Epithelial cell of proximal tubule (primary cell): ENCODE data around the gene FXYD2. TPM values are rescaled to one million over a fixed set of nuclear protein-coding genes. Genes with fewer than 3 reads are reported as not detected.

Experiments used
- DNase-seq: peaks from one replicate; pipeline ENCODE4 v3.0.0-alpha.2; 2011; ENCODE audit warnings: low read depth
- H3K4me3 ChIP-seq: 2 replicates; pipeline ENCODE4 v1.5.1; 2011; ENCODE audit warnings: low read depth, mild to moderate bottlenecking, low read length
- total RNA-seq: library from RNA; depleted of rRNA; stranded (reverse); fragments of >200 nt; gene quantifications from 2 replicates; pipeline ENCODE4 v1.2.3, GENCODE V29; 2015
- TF ChIP-seq, protein P1 (sequence below): conservative IDR thresholded peaks from 2 replicates; pipeline ENCODE4 v1.5.1; 2012; ENCODE audit warnings: low read depth, mild to moderate bottlenecking, low read length

FXYD2 gene
- total RNA-seq, 1 donor from 2014 or later = 286 TPM

DNA sequence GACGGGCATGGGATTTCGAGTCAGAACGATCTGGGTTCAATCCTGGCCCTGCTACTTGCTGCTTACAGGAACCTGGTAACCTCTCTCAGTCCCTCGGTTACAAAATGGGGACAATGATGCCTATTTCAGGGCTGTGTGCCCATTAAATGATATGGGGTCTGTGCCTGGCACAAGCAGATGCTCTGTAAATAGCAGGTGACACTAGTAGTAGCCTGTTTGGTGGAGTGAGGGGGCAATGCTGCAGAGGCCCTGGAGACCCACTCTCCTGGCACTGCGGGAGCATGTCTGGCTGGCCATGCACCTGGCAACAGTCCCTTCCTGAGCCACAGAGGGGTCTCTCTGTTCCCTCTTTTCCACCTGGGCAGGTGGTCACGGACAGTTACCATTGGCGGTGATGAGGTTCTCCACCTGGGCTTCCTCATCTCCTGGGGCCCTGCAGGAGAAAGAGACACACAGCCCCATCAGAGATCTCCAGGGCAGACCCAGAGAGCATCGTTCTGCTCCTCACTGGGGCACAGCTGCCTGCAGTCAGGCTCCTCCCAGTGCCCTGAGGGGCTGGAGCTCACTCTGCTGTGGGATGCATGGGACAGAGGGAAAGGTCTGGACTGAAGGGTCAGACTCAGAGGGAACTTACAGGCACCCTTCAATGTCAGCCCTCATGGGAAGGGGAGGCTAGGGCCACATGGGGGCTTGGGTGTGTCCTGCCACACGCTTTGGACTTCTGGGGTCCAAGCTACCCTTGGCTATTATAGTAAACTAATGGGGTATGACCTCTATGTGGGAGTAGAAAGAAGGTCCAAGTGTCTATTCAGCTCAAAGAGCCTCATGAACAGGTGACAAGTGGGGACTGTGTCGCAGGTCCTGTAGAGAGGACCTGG, 15.6 kb upstream of the FXYD2 start:
- TF ChIP-seq, protein P1, sequence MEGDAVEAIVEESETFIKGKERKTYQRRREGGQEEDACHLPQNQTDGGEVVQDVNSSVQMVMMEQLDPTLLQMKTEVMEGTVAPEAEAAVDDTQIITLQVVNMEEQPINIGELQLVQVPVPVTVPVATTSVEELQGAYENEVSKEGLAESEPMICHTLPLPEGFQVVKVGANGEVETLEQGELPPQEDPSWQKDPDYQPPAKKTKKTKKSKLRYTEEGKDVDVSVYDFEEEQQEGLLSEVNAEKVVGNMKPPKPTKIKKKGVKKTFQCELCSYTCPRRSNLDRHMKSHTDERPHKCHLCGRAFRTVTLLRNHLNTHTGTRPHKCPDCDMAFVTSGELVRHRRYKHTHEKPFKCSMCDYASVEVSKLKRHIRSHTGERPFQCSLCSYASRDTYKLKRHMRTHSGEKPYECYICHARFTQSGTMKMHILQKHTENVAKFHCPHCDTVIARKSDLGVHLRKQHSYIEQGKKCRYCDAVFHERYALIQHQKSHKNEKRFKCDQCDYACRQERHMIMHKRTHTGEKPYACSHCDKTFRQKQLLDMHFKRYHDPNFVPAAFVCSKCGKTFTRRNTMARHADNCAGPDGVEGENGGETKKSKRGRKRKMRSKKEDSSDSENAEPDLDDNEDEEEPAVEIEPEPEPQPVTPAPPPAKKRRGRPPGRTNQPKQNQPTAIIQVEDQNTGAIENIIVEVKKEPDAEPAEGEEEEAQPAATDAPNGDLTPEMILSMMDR = no peak
- H3K4me3 ChIP-seq = no peak overlapping the region
- DNase-seq = no peak

DNA sequence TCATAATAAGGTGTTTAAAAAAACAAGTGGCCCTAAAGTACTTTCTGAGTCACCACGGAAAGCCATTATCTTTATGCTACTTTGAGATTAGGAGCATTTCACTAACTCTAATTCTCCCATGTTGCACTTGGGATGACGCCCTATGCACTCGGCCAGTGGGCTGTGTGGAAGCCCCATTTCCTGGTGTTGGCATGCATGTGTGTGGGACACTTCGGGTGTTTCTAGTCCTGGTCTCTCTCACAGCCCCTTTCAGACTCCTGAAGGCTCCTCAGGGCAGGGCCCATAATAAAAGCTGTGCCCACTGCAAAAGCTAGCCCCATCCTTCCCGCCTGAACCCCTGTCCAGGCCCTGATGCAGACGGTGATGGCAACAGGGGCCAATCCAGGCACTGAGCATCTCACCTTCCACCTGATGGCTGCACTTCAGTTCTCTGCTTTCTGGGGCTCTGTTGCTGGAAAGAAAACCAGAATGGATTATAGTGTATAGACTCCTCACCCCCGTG, 14.9 kb upstream of the FXYD2 start:
- TF ChIP-seq, protein P1 = no peak
- no peak overlapping the region for H3K4me3 ChIP-seq
- no peak for DNase-seq

DNA sequence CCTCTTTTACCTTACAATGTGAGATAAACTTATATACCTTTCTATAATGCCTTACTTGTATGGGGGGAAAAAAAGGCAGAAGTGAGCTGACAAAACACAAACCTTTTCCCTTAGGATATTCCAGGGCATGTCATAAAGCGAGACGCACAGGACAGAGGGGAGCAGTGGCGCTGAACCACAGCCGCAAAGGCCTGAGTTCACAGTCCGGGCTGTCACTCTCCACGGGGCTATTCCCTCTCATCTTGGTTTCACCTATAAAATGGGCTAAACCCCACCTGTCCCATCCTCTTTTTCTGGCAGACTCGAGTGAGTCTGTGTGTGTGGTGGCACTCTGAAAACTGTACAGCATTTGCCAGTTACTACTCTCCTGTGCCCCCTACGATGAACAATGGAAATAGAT, 14.4 kb upstream of the FXYD2 start:
- TF ChIP-seq, protein P1 = no peak
- DNase-seq = no peak
- H3K4me3 ChIP-seq = no peak overlapping the region

DNA sequence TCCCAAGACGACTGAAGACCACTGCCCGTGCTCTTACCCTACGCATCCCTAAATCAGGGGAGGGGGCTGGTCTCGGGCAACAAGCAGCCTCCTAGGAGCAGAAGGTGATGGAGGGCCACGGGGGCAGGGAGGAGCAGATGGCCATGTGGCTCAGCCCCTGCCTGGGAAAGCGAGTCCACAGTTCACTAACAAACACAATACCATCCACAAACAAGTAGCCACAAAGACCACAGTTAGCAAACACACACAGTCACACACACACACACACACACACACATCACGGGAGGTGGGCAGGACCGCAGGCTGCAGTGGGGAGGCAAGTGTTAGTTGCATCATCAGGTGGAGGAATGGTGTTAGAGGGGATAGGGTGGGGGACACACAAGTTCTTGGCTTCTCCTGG, 13.2 kb upstream of the FXYD2 start:
- no peak overlapping the region for H3K4me3 ChIP-seq
- DNase-seq = no peak
- TF ChIP-seq, protein P1 = no peak

DNA sequence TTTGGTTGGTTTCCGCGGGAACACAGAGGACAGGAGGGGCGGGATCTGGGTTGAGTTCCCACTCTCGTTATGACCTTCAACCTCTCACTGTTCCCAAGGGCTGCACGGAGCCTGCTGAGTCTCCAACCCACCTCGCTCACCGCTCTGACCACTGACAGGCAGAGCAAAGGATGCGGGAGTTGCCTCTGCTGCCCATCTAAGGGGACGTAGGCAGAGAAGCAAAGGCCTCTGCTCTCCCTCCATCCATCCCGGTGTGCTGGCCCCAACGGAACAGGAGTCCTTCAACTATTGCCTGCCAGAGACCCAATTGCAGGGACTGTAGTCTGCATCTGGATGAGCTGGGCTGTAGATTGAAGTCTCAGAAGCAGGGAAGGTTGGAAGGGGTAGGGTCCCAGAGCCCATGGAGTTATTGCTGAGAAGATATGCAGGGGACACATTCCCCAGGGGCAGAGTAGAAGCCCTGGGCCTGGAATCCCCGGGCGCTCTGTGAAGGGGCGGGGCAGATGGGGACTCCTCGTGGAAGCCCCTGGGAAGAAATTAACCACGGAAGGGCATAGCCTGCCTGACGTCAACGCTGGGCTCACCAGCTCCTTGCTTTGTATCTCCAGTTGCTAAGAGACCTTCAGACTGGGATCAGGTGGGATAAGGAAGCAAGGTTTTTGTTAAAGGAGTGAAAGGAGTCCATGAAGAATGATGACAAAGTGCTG, 12.7 kb upstream of the FXYD2 start:
- DNase-seq = no peak
- TF ChIP-seq, protein P1 = no peak
- no peak overlapping the region for H3K4me3 ChIP-seq

GRCh38 chr11:117836077-117836960, 11.8 kb upstream of the FXYD2 start:
- H3K4me3 ChIP-seq = no peak overlapping the region
- DNase-seq = no peak
- TF ChIP-seq, protein P1 = no peak
